SK-N-SH treated with all-trans-retinoic acid at 6 μM for 48 hours (cell line): ENCODE results near the gene PCED1A.

Experiments
- ARNTL ChIP-seq: fragments of 450-650 bp; formaldehyde crosslinking; IDR thresholded peaks from 2 replicates; pipeline ENCODE4 v1.5.0; 2020; ENCODE audit warnings: low read depth, mild to moderate bottlenecking, moderate library complexity, borderline replicate concordance
- PATZ1 ChIP-seq: fragments of 250-450 bp; sonication (Bioruptor Pico); IDR thresholded peaks from 2 replicates; pipeline ENCODE4 v1.8.0; 2020; ENCODE audit warnings: mild to moderate bottlenecking, moderate library complexity, borderline replicate concordance
- TOX ChIP-seq: fragments of 250-450 bp; sonication (Bioruptor Pico); IDR thresholded peaks from 2 replicates; pipeline ENCODE4 v1.8.0; 2021; ENCODE audit warnings: mild to moderate bottlenecking, moderate library complexity, borderline replicate concordance

DNA sequence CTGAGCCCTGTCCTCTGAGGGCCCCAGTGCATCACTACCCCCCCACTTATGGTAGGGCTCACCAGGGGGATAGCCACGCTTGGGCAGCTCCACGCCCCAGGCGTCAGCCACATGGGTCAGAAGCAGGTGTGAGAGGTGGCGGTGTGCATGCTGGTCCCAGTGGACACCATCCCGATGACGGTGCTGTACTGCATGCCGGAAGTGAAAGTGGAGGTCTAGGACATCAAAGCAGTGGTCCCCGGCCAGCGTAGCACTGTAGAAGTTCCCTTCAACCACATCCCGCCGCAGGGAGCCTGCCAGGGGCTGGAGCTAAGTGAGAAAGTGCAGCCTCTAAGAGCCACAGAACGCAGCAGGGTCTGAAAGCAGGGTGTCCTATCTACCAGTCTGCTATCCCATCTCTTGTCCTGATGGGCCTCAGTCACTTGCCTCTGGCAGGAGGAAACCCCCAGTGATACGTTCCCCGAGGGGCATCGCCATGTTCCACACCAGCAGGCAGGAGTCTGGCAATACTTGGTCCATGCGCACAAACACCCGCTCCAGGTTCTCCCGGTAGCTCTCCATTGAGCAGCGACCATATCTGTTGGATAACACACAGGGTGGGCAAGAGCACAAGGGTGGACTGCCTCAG lies 2.2 kb downstream of the PCED1A start:
- no peak for TF ChIP-seq TOX (CRISPR knock-in tag)
- TF ChIP-seq PATZ1 (CRISPR knock-in tag): no peak
- no peak for TF ChIP-seq ARNTL (CRISPR knock-in tag)
